Naive thymus-derived CD4-positive, alpha-beta T cell (primary cell): ENCODE data around the gene COL9A2. TPM values are rescaled to one million over a fixed set of nuclear protein-coding genes. Genes with fewer than 3 reads are reported as not detected.

Experiments
- ATAC-seq: fragments of 150-1000 bp; cut with Tn5 transposase; 2 replicates; pipeline ENCODE4 v1.10.0; 2021; ENCODE audit warnings: mild to moderate bottlenecking, moderate library complexity
- CTCF ChIA-PET: fragments of 350-600 bp; sonication (Branson Sonifier 250); formaldehyde crosslinking; loops from one replicate; lab custom pipeline; 2021; ENCODE audit warnings: antibody characterized with exemption; lab: Charles Lee
- POLR2A ChIA-PET: fragments of 350-600 bp; sonication (Branson Sonifier 250); formaldehyde crosslinking; loops from one replicate; lab custom pipeline; 2021; ENCODE audit warnings: antibody characterized with exemption, inconsistent platforms; lab: Charles Lee
- DNase-seq, 9 donors: peaks; one replicate each; pipeline versions ENCODE4 v3.0.0 to v3.0.0-alpha.2; 2020 to 2022; ENCODE audit warnings: mixed read lengths in 1 of 9
- H3K27ac ChIP-seq: one replicate; pipeline ENCODE4 v1.7.0; 2013; ENCODE audit warnings: mild to moderate bottlenecking, low read depth, low read length, moderate library complexity
- H3K27me3 ChIP-seq, 2 donors: one replicate each; pipeline ENCODE4 v1.7.0; 2013; ENCODE audit warnings: low read length in 2 of 2, mild to moderate bottlenecking in 2 of 2, moderate library complexity in 2 of 2; ENCODE audit not compliant: control insufficient read depth in 2 of 2, insufficient read depth in 2 of 2
- H3K36me3 ChIP-seq, 3 experiments: 1 replicate in 2 of 3; 2 replicates in 1 of 3; pipeline ENCODE4 v1.7.0; 2013; ENCODE audit warnings: low read length in 3 of 3, mild to moderate bottlenecking in 3 of 3, moderate library complexity in 1 of 3; ENCODE audit not compliant: insufficient read depth in 3 of 3, control insufficient read depth in 2 of 3
- H3K4me1 ChIP-seq, 2 donors: one replicate each; pipeline ENCODE4 v1.7.0; 2013; ENCODE audit warnings: low read length in 2 of 2, mild to moderate bottlenecking in 2 of 2, moderate library complexity in 1 of 2; ENCODE audit not compliant: control insufficient read depth in 2 of 2, insufficient read depth in 2 of 2
- H3K4me3 ChIP-seq: 2 replicates; pipeline ENCODE4 v1.7.0; 2013; ENCODE audit warnings: mild to moderate bottlenecking, low read length
- H3K9me3 ChIP-seq, 3 experiments: 1 replicate in 2 of 3; 2 replicates in 1 of 3; pipeline ENCODE4 v1.7.0; 2013; ENCODE audit warnings: low read length in 3 of 3; ENCODE audit not compliant: control insufficient read depth in 2 of 3
- H3K27ac Mint-ChIP-seq, 9 donors: one replicate each; pipeline ENCODE4 v1.8.0; 2020 to 2022; ENCODE audit warnings: mixed read lengths in 9 of 9, mild to moderate bottlenecking in 8 of 9, moderate library complexity in 5 of 9, inconsistent platforms in 2 of 9
- H3K27me3 Mint-ChIP-seq, 5 donors: one replicate each; pipeline ENCODE4 v1.8.0; 2021 to 2022; ENCODE audit warnings: mixed read lengths in 5 of 5, mild to moderate bottlenecking in 1 of 5
- H3K36me3 Mint-ChIP-seq, 5 donors: one replicate each; pipeline ENCODE4 v1.8.0; 2020 to 2022; ENCODE audit warnings: mixed read lengths in 5 of 5, mild to moderate bottlenecking in 3 of 5, inconsistent platforms in 1 of 5
- H3K4me1 Mint-ChIP-seq, 7 donors: one replicate each; pipeline ENCODE4 v1.8.0; 2020 to 2022; ENCODE audit warnings: mixed read lengths in 7 of 7, mild to moderate bottlenecking in 3 of 7, inconsistent platforms in 1 of 7
- H3K4me3 Mint-ChIP-seq, 10 donors: one replicate each; pipeline ENCODE4 v1.8.0; 2020 to 2022; ENCODE audit warnings: mild to moderate bottlenecking in 10 of 10, mixed read lengths in 10 of 10, moderate library complexity in 6 of 10, inconsistent platforms in 2 of 10
- H3K9me3 Mint-ChIP-seq, 11 donors: one replicate each; pipeline ENCODE4 v1.8.0; 2020 to 2022; ENCODE audit warnings: mixed read lengths in 11 of 11, mild to moderate bottlenecking in 4 of 11, inconsistent platforms in 1 of 11, moderate library complexity in 1 of 11
- intact Hi-C, 2 donors: fragments of 100-400 bp; cut with micrococcal nuclease; formaldehyde crosslinking; loops; one replicate each; pipeline ENCODE4 v1.15.1; 2023
- polyA plus RNA-seq, 2 donors: library from polyadenylated mRNA; unstranded; fragments of 300-500 nt; fragmentation: Illumina TruSeq; gene quantifications; one replicate each; pipeline ENCODE4 v1.2.3, GENCODE V29; 2021
- total RNA-seq, 6 experiments: library from RNA in 5 of 6; stranded (reverse) in 5 of 6; gene quantifications; 1 replicate in 5 of 6; 2 replicates in 1 of 6; pipeline ENCODE4 v1.2.3 and lab custom pipeline; 2021 to 2026

COL9A2 gene
- total and polyA plus RNA-seq, 7 experiments from 2014 or later = 0.43 to 14.6 (median 2.0) TPM

DNA sequence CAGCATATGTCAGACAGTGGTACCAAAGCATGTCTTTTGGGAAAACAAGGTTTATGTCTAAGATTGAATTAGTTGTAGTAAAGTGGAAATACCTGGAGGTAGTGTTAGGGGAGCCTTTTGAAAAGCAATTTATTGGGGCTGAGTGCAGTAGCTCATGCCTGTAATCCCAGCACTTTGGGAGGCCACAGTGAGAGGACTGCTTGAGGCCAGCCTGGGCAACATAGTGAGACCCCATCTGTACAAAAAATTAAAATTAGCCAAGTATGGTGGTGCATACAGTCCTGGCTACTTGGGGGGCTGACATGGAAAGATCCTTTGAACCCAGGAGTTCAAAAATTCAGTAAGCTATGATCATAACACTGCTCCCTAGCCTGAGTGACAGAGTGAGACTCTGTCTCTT, 51.8 kb downstream of the COL9A2 start:
- intact Hi-C loops = no loop called here
- Histone ChIP-seq H3K4me3 (no peak overlapping the region), H3K27me3 (no peaks in the 10 kb centered on the region), H3K36me3 (peaks cover 5 to 63% (median 28%) of the 10 kb centered on the region in 3 experiments), H3K27ac (no peak overlapping the region), H3K9me3 (no peaks in the 10 kb centered on the region), H3K4me1 (no peaks in the 10 kb centered on the region)
- POLR2A ChIA-PET = no interaction called here
- H3K27ac Mint-ChIP-seq = no peak overlapping the region
- H3K4me1 Mint-ChIP-seq = peaks cover 14 to 42% (median 39%) of the 10 kb centered on the region in 7 donors
- no peak for DNase-seq
- no peak for ATAC-seq
- H3K9me3 Mint-ChIP-seq = peaks cover 0 to 2% (median 0%) of the 10 kb centered on the region in 11 donors
- H3K36me3 Mint-ChIP-seq = peaks cover 10 to 51% (median 30%) of the 10 kb centered on the region in 5 donors
- H3K27me3 Mint-ChIP-seq = no peaks in the 10 kb centered on the region
- no peak overlapping the region for H3K4me3 Mint-ChIP-seq
- CTCF ChIA-PET = interaction anchor here (0.6 kb wide), 1 partner anchor 1786 kb away, joined by 3 read pairs; no protein-coding TSS in a partner anchor

DNA sequence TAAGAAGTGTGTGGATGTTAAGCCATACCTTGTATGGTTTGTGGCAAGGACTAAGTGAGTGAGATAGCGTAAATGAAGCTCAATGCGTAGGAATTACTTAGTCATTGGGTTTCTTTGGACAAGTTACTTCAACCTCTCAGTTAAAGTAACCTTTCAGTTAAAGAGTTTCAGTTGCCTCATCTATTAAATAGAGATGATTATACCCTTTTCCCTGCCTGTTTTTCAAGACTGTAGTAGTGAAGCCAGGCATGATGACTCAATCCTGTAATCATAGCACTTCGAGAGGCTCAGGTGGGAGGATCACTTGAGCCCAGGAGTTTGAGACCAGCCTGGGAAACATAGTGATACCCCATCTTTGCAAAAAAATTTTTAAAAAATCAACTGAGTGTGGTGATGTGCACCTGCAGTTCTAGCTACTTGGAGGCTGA, 52.7 kb downstream of the COL9A2 start:
- peaks cover 0 to 2% (median 0%) of the 10 kb centered on the region in 11 donors for H3K9me3 Mint-ChIP-seq
- Histone ChIP-seq H3K36me3 (peaks cover 5 to 54% (median 27%) of the 10 kb centered on the region in 3 experiments), H3K27me3 (no peaks in the 10 kb centered on the region), H3K9me3 (no peaks in the 10 kb centered on the region), H3K4me3 (no peak overlapping the region), H3K27ac (no peak overlapping the region), H3K4me1 (peaks cover 0 to 3% of the 10 kb centered on the region in 2 donors)
- POLR2A ChIA-PET = interaction anchor here (0.7 kb wide), 1 partner anchor 71 kb away, joined by 6 read pairs; no protein-coding TSS in a partner anchor
- CTCF ChIA-PET = no interaction called here
- ATAC-seq (no peak), DNase-seq (peak in 1 of 9 donors; percentile 29)
- H3K36me3 Mint-ChIP-seq = peaks cover 6 to 47% (median 26%) of the 10 kb centered on the region in 5 donors
- H3K4me1 Mint-ChIP-seq = peaks cover 19 to 48% (median 43%) of the 10 kb centered on the region in 7 donors
- intact Hi-C loops = no loop called here
- H3K4me3 Mint-ChIP-seq = no peak overlapping the region
- H3K27ac Mint-ChIP-seq = peak overlapping the region in 1 of 9 donors; percentile 23
- H3K27me3 Mint-ChIP-seq = no peaks in the 10 kb centered on the region

DNA sequence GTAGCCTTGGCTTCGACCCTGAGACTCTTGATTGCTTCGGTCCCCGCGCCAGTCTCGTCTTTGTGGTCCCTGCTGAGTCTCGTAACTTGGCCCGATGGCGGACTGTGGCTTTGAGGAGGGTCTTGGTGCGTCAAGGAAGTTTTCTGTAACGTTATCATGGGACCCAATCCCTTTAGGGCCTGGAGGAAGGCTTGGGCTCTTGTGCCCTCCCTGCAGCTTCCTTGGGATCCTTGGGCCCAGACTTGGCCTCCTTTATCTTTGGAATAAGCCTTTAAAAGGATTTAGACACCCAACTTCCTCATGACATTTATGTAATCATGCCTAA, 58.7 kb downstream of the COL9A2 start:
- ChIA-PET POLR2A (interaction anchor here (0.8 to 1.8 kb wide), 10 partner anchors 8 to 433 kb away, joined by 3 to 9 read pairs (median 5); partner anchors contain the start of genes CAP1 and NFYC), CTCF (interaction anchor here (0.8 kb wide), 1 partner anchor 84 kb away, joined by 6 read pairs; no protein-coding TSS in a partner anchor)
- Histone ChIP-seq H3K36me3 (peaks cover 0 to 26% (median 14%) of the 10 kb centered on the region in 3 experiments), H3K4me1 (peaks cover 14% of the 10 kb centered on the region in 2 donors), H3K9me3 (no peaks in the 10 kb centered on the region), H3K27me3 (no peaks in the 10 kb centered on the region), H3K27ac (peak overlapping the region; percentile 98), H3K4me3 (peak overlapping the region; percentile 98)
- peaks cover 32 to 76% (median 61%) of the 10 kb centered on the region in 7 donors for H3K4me1 Mint-ChIP-seq
- DNase-seq (no peak), ATAC-seq (no peak)
- no peaks in the 10 kb centered on the region for H3K9me3 Mint-ChIP-seq
- intact Hi-C loops = loop anchor here (1.0 to 10.0 kb wide), 16 partner anchors 26 to 604 kb away; partner anchors contain the start of genes CAP1 (in 2 of the 2), RLF (in 2 of the 2), ZFP69B (in 2 of the 2) and ZNF684 (in 2 of the 2)
- peak overlapping the region; percentile 91 to 100 (median 98) for H3K4me3 Mint-ChIP-seq
- H3K27ac Mint-ChIP-seq = peak overlapping the region; percentile 97 to 100 (median 100)
- peaks cover 0 to 4% (median 0%) of the 10 kb centered on the region in 5 donors for H3K27me3 Mint-ChIP-seq
- peaks cover 6 to 31% (median 28%) of the 10 kb centered on the region in 5 donors for H3K36me3 Mint-ChIP-seq

DNA sequence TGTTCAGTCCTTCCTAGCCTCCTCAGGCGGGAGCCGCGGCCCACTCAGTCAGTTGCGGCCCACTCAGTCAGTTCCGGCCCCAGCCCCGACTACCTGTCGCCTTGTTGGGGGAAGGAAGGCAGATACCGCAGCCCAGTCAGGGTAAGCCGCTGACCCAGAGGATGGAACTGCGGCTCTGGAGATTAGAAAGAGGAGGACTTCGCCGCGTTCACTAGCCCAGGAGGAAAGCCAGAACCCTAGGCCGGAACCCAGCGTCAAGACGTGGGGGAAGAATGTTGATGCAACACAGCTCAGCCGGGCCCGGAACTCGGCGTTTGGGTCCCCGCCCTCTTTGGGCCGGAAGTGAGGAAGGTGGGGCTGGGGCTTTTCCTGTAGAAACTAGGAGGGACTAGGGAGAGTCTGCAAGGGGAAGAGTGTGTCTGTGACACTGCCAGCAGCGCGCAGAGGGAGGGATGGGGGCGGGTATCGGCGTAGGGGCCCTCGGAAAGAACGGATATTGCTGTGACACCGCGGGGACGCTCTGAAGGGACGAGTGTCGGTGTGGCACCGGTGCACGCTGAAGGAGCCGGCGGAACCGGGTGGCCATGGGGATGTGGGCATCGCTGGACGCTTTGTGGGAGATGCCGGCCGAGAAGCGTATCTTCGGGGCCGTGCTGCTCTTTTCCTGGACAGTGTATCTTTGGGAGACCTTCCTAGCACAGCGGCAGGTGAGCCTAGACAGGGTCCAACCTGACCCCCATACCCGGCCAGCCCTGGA, 59.2 kb downstream of the COL9A2 start, which contains the start of gene ZMPSTE24:
Gene ZMPSTE24 (plus strand): TSS at position 549 of the 757 bp plus-strand sequence. CDS start 36 bp downstream, at position 585.
- peak; percentile 84 to 98 (median 95) for DNase-seq
- Histone ChIP-seq H3K4me3 (peak within 1 kb of the TSS; percentile 98), H3K9me3 (no peaks in the 10 kb centered on the region), H3K36me3 (peaks cover 0 to 21% (median 11%) of the 10 kb centered on the region in 3 experiments), H3K27me3 (no peaks in the 10 kb centered on the region), H3K4me1 (peaks cover 14% of the 10 kb centered on the region in 2 donors), H3K27ac (peak within 1 kb of the TSS; percentile 98)
- Mint-ChIP-seq H3K27me3 (peaks cover 0 to 4% (median 0%) of the 10 kb centered on the region in 5 donors), H3K9me3 (no peaks in the 10 kb centered on the region), H3K27ac (peak within 1 kb of the TSS; percentile 97 to 100 (median 100)), H3K4me1 (peaks cover 27 to 71% (median 60%) of the 10 kb centered on the region in 7 donors), H3K36me3 (peaks cover 4 to 26% (median 23%) of the 10 kb centered on the region in 5 donors), H3K4me3 (peak within 1 kb of the TSS; percentile 91 to 100 (median 98))
- peak; percentile 98 for ATAC-seq
- ChIA-PET POLR2A (interaction anchor here (0.7 to 1.8 kb wide), 16 partner anchors 9 to 722 kb away, joined by 3 to 9 read pairs (median 4); partner anchors contain the start of genes CAP1, COL9A2, CTPS1 and NFYC), CTCF (interaction anchor here (0.8 to 1.2 kb wide), 3 partner anchors 84 to 146 kb away, joined by 3 to 6 read pairs (median 3); no protein-coding TSS in a partner anchor)
- intact Hi-C loops = loop anchor here (1.0 to 10.0 kb wide), 17 partner anchors 17 to 604 kb away; partner anchors contain the start of genes CAP1 (in 2 of the 2), RLF (in 2 of the 2), ZFP69B (in 2 of the 2) and ZNF684 (in 2 of the 2)

DNA sequence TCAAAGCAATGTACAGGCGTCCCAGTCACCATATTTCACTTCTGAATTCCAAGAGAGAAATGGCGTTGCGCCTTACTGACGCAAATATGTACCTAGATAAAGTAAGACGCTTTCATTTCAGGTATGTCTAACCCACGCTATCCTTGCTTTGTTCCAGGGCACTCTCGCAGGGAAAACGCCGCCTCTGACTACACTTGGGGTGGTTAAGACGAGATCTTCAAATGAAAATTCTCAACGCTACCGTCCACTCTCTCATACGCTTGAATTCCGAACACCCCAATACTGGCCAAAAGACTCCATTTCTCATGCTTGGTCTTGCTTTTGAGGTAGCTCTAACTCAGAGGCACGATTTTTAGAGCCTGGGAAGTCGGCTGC, 59.8 kb downstream of the COL9A2 start:
- intact Hi-C loops = loop anchor here (2.0 to 10.0 kb wide), 9 partner anchors 16 to 605 kb away; partner anchors contain the start of genes CITED4 (in 1 of the 2), NFYC (in 1 of the 2), PPIE (in 1 of the 2) and SMAP2 (in 1 of the 2)
- no peaks in the 10 kb centered on the region for H3K27me3 ChIP-seq
- peaks cover 22 to 65% (median 54%) of the 10 kb centered on the region in 7 donors for H3K4me1 Mint-ChIP-seq
- H3K9me3 ChIP-seq = no peaks in the 10 kb centered on the region
- peak overlapping the region; percentile 98 for H3K4me3 ChIP-seq
- H3K9me3 Mint-ChIP-seq = no peaks in the 10 kb centered on the region
- H3K36me3 ChIP-seq = peaks cover 0 to 17% (median 11%) of the 10 kb centered on the region in 3 experiments
- H3K27ac ChIP-seq = peak overlapping the region; percentile 98
- CTCF ChIA-PET = interaction anchor here (0.6 to 1.2 kb wide), 3 partner anchors 104 to 146 kb away, joined by 3 to 4 read pairs (median 3); no protein-coding TSS in a partner anchor
- ATAC-seq (peak; percentile 0), DNase-seq (no peak)
- POLR2A ChIA-PET = interaction anchor here (0.7 to 1.8 kb wide), 13 partner anchors 10 to 722 kb away, joined by 3 to 9 read pairs (median 4); partner anchors contain the start of genes CAP1, COL9A2, CTPS1 and NFYC
- peak overlapping the region; percentile 91 to 100 (median 98) for H3K4me3 Mint-ChIP-seq
- peaks cover 14% of the 10 kb centered on the region in 2 donors for H3K4me1 ChIP-seq
- H3K27ac Mint-ChIP-seq = peak overlapping the region; percentile 97 to 100 (median 100)
- H3K36me3 Mint-ChIP-seq = peaks cover 0 to 23% (median 19%) of the 10 kb centered on the region in 5 donors
- H3K27me3 Mint-ChIP-seq = peaks cover 0 to 4% (median 0%) of the 10 kb centered on the region in 5 donors
